HFF-Myc (cell line): Measurements from ENCODE around the gene HIF3A.
"Not testable (repeated sequence)": the region's sequence is repeated elsewhere in the genome, so short reads cannot be mapped to it uniquely, and the experiment has no call there.

Experiments used
- DNase-seq: peaks from one replicate; pipeline ENCODE4 v3.0.0-alpha.2; 2011; ENCODE audit warnings: low read depth; ENCODE audit errors: extremely low read depth
- H3K4me3 ChIP-seq: replicated peaks from 2 replicates; pipeline ENCODE4 v1.5.1; 2011; ENCODE audit warnings: low read depth, mild to moderate bottlenecking, control low read depth, low read length
- CTCF ChIP-seq: IDR thresholded peaks from 2 replicates; pipeline ENCODE4 v1.5.1; 2012; ENCODE audit warnings: mild to moderate bottlenecking, low read depth, low read length, control low read depth; ENCODE audit errors: missing control alignments

Gene HIF3A

GRCh38 chr19:46296722-46297461 lies at the start of gene HIF3A:
Gene HIF3A, plus strand, starts transcription at chr19:46297042. Its CDS starts 35 bp downstream, at chr19:46297077.
- peak within 1 kb of the TSS; percentile 11; the same call in 1 of the 2 replicates for H3K4me3 ChIP-seq
- DNase-seq: no peak
- TF ChIP-seq CTCF: no peak

- no peak overlapping the region for H3K4me3 ChIP-seq
- no peak for TF ChIP-seq CTCF
- DNase-seq: no peak
These were observed 46.6 kb upstream of the HIF3A start for GRCh38 chr19:46250076-46250735.

GRCh38 chr19:46251416-46251815 lies 45.4 kb upstream of the HIF3A start:
- H3K4me3 ChIP-seq: no peak overlapping the region
- DNase-seq: no peak
- TF ChIP-seq CTCF: no peak

DNA sequence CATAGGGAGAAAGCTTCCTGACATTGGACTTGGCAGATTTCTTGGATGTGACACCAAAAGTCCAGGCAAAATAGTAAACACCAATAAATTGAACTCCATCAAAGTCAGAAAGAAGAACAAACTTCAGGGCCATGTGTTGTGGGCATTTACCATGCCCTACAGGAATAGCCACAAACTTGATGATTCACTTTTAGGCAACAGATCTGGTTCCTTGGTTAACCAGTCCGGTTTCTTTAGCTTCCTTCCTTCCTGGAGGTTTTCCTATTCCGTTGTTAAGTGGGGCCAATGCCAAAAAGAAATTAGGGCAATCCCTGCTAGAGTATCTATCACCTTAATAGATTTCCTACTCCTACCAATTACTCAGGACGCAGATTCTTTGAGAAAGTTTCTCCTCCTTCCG lies 42.1 kb upstream of the HIF3A start:
- no peak for TF ChIP-seq CTCF
- DNase-seq: no peak
- no peak overlapping the region for H3K4me3 ChIP-seq

DNA sequence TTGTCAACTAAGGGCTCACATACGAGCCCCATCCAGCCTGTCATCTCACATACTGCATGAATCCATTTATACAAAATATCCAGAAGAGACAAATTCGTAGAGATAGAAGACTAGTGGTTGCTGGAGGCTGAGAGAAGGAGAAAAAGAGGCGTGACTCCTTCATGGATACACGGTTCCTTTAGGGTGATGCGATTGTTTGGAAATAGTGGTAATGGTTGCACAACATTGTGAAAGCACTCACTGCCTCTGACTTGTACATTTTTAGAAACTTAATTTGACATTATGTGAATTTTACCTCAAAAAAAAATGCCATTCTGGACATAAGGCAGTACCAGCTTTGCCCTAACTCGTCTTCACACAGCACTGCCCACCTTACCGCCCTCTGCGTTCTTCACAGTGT lies 40.0 kb upstream of the HIF3A start:
- DNase-seq: no peak
- no peak overlapping the region for H3K4me3 ChIP-seq
- TF ChIP-seq CTCF: no peak

DNA sequence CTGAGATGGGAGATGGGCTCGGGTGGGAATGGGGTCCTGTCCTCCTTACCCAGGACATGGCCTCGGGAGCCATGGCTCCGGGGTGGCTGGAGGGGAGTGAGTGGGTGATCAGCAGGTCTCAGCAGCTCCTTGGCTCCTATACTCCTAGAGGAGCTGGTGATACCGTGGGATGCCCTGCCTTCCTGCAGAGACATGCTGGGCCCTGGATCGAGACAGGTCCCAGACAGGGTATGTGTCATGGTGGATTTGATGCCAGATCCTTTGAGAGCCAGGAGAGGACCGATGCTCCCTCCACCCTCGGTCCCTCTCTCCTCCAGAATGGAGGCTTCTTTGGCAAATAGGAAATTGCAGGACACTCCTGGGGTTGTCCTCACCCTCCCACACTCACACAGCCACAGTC lies 35.3 kb upstream of the HIF3A start:
- not testable (repeated sequence) for DNase-seq, H3K4me3 ChIP-seq

DNA sequence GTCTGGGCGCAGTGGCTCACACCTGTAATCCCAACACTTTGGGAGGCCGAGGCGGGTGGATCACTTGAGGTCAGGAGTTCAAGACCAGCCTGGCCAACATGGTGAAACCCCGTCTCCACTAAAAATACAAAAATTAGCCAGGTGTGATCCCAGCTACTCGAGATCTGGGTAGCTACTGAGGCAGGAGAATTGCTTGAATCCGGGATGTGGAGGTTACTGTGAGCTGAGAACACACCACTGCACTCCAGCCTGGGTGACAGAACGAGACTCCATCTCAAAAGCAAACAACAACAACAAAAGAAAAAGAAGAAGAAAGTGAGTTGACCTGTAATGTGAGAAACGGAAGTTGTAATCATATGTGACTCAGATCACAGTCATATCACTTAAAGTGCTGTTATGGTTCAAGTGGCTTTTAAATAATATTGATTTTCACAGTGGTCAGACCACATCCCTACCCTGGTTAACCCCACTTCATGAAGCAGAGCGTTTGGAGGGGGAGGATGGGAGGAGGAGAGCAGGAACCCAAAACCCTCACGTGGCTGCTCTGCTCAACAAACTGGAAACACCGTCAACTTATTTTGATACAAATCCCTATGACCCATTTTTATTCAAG lies 34.1 kb upstream of the HIF3A start:
- not testable (repeated sequence) for H3K4me3 ChIP-seq, DNase-seq

DNA sequence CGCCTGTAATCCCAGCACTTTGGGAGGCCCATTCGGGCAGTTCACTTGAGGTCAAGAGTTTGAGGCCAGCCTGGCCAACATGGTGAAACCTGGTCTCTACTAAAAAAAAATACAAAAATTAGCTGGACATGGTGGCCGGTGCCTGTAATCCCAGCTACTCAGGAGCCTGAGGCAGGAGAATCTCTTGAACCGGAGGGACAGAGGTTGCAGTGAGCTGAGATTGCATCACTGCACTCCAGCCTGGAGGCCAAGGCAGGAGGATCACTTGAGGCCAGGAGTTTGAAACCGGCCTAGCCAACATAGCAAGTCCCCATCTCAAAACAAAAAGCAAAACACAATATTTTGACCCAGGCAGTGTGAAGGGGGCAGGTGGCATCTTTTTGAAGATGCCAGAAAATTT lies 32.0 kb upstream of the HIF3A start:
- DNase-seq, H3K4me3 ChIP-seq: not testable (repeated sequence)
